GM21515 (cell line): Measurements from ENCODE around the gene F8A1.
"Not testable (repeated sequence)": the region's sequence is repeated elsewhere in the genome, so short reads cannot be mapped to it uniquely, and the experiment has no call there.

Experiments used
- ATAC-seq: cut with Tn5 transposase; IDR thresholded peaks from one replicate; pipeline ENCODE4 v1.9.1; 2021; ENCODE audit not compliant: unreplicated experiment

The F8A1 gene

DNA sequence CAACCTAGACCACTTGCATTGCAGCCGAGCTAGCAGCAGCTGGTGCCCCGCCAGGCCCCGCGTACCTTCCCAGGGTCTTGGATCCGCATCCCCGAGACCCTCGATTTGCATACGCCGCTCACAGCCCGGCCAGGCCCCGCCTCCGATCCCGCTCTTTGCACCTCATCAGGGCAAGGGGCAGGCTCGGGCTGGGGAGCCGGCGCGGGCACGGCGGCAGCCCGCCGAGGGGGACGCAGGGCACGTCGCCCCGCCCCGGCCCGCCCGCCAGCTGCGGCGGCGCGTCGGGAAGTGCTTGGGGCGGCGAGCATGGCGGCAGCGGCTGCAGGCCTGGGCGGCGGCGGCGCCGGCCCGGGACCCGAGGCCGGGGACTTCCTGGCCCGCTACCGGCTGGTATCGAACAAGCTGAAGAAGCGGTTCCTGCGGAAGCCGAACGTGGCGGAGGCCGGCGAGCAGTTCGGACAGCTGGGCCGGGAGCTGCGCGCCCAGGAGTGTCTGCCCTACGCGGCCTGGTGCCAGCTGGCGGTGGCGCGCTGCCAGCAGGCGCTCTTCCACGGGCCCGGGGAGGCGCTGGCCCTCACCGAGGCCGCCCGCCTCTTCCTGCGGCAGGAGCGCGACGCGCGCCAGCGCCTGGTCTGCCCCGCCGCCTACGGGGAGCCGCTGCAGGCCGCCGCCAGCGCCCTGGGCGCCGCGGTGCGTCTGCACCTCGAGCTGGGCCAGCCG, at the start of gene F8A1:
Gene F8A1 (plus strand): TSS at position 287 of the 720 bp plus-strand sequence. CDS start 20 bp downstream, at position 307.
- ATAC-seq: peak; percentile 76

DNA sequence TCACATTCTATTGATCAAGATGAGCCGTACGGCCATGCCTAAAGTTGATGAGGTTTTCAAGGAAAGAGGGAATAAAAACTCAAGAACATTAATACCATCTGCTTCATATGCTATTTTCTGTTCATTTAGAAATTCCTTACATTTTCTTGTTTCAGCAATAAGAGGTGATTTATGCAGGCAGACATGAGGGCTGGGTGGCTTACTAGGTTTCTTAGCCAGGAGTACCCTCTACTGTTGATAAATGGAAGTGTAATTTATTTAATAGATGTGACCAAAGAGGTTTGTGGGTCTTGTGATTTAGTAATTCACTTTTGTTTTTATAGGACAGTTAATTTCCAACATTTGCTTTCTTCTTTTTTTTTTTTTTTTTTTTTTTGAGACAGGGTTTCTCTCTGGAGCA, 45.3 kb upstream of the F8A1 start:
- ATAC-seq: no peak

DNA sequence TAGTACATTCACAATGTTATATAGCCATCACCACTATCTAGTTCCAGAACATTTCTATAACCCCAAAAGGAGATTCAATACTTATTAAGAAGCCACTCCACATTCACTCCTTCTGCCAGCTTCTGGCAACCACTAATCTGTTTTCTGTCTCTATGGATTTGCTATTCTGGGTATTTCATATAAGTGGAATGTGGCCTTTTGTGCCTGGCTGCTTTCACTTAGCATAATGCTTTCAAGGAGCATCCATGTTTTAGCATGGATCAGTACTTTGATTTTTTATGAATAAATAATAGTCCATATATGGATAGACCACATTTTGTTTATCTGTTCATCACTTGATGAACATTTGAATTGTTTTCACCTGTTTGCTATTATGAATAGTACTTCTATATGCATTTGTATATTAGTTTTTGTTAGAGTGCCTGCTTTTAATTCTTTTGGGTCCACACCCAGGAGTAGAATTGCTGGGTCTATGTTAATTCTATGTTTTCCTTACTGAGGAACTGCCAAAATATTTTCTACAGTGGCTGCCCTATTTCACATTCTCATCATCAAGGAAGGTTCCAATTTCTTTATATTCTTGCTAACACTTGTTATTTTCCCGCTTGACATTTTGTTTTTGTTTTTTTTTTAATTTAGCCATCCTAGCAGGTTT, 35.1 kb upstream of the F8A1 start:
- no peak for ATAC-seq

DNA sequence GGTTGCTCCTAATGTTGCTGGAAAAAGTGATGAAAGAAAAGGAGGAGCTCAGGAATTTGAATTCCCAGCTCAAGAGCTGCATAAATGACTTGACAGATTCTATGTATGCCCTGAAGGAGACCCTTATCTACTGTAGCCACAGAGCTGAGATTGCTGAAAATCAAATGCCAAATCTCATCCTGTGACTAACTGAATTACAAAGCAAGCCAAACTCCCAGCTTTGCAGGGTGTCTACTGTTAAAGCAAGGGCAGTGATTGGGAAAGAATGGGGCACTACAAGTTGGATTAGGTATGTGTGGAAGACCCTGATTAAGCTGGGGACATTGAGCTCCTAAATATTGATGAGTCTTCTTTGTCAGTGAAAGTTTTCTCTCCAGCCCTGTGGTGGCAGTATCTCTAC, 30.9 kb upstream of the F8A1 start:
- no peak for ATAC-seq

DNA sequence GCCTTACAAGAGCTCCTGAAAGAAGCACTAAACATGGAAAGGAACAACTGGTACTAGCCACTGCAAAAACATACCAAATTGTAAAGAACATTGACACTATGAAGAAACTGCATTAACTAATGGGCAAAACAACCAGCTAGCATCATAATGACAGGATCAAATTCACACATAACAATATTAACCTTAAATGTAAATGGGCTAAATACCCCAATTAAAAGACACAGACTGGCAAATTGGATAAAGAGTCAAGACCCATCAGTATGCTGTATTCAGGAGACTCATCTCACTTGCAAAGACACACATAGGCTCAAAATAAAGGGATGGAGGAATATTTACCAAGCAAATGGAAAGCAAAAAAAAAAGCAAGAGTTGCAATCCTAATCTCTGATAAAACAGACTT, 17.6 kb upstream of the F8A1 start:
- ATAC-seq: not testable (repeated sequence)

DNA sequence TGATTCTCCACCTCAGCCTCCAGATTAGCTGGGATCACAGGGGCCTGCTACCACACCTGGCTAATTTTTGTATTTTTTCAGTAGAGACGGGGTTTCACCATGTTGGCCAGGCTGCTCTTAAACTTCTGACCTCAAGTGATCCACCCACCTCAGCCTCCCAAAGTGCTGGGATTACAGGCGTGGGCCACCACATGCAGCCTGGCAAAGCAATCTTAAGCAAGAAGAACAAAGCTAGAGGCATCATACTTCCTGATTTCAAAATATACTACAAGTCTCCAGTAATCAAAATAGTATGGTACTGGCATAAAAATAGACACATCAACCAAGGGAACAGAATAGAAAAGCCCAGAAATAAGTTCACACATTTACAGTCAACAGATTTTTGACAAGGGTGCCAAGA, 12.8 kb upstream of the F8A1 start:
- ATAC-seq: no peak

DNA sequence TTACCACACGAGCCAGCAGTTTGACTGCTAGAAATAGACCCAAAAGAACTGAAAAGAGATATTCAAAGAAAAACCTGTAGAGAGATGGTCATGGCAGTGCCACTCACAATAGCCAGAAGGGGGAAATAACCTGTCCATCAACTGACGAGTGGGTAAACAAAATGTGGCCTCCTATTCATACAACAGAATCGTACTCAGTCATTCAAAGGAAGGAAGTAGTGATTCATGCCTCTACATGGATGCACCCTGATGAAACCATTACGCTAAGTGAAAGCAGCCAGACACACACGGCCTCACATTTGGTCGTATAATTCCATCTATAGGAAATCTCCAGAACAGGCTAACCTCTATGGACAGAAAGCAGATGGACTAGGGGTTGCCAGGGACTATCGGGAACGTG, 2.1 kb upstream of the F8A1 start:
- ATAC-seq: not testable (repeated sequence)

DNA sequence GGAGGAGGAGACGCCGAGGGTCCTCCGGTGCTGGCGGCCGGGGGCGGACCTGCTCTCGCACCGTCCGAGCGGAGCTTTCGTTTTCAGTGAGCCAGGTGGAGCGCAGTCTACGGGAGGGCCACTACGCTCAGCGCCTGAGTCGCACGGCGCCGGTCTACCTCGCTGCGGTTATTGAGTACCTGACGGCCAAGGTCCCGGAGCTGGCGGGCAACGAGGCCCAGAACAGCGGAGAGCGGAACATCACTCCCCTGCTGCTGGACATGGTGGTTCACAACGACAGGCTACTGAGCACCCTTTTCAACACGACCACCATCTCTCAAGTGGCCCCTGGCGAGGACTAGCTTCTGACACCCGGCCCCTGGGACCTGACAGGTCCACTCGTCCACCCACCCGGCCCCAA, 1.1 kb upstream of the F8A1 start:
- ATAC-seq: not testable (repeated sequence)

DNA sequence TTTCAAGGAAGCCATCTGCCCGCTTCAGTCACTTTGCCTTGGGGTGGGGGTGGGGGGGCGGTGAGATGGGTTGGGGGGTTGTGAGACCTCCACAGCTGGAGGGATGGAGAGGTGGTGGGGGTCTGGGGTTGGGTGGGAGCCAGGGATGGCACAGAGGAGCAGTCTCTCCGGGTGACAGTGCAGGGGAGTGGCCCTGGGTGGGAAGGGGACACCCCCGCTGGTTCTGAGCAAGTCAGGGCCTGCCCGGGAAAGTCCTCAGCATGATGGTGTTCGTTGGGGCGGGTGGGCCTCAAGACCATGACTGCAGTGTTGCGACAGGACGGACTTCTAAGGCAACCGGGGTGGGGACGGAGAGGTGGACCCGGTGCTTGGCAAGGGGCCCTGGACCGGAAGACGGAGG, 606 bp upstream of the F8A1 start:
- not testable (repeated sequence) for ATAC-seq

DNA sequence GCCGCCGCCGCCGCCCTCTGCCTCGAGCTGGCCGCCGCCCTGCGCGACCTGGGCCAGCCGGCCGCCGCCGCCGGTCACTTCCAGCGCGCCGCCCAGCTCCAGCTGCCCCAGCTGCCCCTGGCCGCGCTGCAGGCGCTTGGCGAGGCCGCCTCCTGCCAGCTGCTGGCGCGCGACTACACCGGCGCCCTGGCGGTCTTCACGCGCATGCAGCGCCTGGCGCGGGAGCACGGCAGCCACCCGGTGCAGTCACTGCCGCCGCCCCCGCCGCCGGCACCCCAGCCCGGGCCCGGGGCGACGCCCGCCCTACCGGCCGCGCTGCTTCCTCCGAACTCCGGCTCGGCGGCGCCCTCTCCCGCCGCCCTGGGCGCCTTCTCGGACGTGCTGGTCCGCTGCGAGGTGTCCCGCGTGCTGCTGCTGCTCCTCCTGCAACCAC, 650 bp downstream of the F8A1 start:
- ATAC-seq: peak; percentile 45

DNA sequence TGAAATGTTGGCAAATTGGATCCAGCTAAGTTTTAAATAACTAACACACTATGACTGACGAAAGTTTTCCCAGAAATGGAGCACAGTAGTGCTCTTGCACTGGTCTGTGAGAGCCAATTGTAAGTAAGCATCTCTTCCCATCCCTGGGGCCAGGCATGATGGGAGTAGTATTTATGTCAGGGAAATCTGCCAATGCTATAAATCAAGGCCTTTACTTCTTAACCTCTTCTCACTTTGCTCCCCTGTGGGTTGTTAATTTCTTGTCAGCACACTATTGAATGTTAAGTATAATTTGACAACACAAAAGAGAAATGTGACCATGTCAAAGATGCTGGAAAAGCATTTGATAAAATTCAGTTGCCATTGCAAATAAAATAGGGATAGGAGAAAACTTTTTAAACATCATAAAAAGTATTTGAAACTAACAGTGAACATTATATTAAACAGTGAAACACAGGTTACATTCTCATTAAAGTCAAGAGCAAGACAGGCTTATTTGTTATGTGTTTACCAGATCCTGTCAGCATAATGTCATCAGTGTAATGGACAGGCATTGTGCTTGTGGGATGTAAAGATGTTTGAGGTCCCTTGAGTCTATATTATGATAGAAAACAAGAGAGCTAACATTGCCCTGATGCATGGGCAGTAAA, 5.0 kb downstream of the F8A1 start:
- ATAC-seq: no peak

DNA sequence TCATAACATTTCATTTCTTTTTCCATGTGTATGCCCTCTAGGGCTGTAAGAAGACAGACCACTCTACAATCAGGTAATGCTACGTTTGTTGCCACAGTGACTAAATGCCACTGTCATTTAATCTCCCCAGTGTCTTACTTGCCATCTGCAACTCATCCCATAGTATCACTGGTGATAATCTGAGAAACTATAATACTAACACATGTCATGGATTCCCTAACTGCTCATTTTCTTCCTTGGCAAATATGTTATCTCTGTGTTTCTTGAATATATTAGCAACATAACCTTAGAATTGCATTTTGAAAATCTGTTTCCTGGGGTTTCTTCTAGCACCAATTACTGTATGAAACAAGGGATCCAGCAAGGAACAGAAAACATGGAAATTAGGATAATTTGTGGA, 6.1 kb downstream of the F8A1 start:
- no peak for ATAC-seq

DNA sequence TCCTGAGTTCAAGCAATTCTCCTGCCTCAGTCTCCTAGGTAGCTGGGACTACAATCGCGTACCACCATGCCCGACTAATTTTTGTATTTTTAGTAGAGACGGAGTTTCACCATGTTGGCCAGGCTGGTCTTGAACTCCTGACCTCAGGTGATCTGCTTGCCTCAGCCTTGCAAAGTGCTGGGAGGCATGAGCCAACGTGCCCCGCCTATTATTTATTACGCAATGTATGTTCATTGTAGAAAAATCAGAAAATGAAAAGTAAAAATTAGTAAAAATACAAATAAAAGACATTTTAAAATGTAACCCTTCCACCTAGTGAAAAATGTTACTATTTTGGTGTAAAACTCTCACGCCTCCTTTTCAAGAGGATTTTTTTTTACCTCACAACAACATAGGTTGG, 14.2 kb downstream of the F8A1 start:
- ATAC-seq: no peak

DNA sequence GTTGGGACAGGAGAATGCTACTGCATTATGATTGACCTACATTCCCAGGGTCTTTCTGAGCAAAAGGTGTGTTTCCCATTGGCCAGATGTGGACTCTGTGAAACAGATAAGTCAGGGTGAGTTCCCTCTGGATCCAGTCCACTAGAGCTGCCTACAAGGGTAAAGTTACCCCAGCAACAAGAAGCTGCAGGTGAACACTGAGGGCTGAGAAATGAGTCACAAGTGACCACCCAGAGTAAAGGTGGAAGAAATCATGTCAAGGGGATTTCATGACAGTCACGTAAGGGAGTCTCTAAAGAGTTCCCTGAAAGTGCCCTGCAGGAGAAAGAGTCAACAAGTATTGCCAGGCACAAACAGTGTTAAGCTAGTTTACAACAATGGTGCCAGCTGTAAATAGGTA, 16.3 kb downstream of the F8A1 start:
- ATAC-seq: no peak

DNA sequence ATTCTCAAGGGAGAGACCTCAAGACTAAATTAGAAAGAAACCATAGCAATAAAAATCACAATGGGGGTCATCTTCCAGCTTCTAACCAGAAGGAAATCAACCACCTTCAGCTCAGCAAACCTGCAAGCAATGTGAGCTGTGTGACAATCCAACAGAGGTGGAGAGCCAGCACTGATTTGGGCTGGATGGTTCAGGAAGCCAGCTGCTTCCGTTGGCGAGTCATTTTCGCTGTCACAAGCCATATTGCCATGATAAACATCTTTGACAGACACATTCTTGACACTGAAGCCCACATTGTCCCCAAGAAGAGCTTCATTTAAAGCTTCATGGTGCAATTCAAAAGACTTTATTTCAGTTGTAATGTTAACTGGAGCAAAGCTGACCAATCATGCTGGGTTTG, 22.7 kb downstream of the F8A1 start:
- no peak for ATAC-seq

DNA sequence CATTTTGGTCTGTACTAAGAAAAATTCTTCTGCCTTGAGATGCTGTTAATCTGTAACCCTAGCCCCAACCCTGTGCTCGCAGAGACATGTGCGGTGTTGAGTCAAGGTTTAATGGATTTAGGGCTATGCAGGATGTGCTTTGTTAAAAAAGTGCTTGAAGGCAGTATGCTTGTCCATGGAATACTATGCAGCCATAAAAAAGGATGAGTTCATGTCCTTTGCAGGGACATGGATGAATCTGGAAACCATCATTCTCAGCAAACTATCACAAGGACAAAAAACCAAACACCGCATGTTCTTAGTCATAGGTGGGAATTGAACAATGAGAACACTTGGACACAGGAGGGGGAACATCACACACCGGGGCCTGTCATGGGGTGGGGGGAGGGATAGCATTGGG, 23.9 kb downstream of the F8A1 start:
- not testable (repeated sequence) for ATAC-seq

DNA sequence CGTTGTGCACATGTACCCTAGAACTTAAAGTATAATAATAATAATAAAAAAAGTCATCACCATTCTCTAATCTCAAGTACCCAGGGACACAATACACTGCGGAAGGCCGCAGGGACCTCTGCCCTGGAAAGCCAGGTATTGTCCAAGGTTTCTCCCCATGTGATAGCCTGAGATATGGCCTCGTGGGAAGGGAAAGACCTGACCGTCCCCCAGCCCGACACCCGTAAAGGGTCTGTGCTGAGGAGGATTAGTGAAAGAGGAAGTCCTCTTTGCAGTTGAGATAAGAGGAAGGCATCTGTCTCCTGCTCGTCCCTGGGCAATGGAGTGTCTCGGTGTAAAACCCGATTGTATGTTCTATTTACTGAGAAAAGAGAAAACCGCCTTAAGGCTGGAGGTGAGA, 24.4 kb downstream of the F8A1 start:
- ATAC-seq: not testable (repeated sequence)

DNA sequence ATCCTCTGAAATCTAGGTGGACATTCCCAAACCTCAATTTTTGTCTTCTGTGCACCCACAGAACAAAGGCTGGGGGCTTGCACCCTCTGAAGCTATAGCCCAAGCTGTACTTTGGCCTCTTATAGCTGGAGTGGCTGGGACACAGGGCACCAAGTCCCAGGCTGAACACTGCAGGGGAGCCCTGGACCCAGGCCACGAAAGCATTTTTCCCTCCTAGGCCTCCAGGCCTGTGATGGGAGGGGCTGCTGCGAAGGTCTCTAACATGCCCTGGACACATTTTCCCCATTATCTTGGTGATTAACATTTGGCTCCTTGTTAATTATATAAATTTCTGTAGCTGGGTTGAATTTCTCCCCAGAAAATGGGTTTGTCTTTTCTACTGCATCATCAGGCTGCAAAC, 27.9 kb downstream of the F8A1 start:
- no peak for ATAC-seq

DNA sequence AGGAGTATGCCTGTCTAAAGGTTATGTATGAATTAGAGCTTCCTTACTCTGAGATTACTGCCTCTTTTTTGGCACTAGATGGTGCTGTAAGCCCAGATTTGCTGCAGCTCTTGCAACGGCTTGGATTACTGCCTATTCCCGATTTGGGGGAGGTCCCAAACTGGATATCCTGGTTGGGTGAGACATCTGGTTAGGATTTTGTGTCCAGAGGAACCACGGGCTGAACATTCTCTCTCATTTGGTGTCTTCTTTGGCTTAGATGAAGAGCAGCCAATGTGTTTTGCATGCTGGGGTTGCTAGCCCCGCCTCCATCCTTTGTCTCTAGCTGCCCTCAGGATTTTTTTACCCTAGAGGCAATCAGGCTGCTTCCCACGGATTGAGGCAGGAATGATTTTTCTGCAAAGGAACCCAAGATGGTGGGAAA, 31.9 kb downstream of the F8A1 start:
- ATAC-seq: no peak

DNA sequence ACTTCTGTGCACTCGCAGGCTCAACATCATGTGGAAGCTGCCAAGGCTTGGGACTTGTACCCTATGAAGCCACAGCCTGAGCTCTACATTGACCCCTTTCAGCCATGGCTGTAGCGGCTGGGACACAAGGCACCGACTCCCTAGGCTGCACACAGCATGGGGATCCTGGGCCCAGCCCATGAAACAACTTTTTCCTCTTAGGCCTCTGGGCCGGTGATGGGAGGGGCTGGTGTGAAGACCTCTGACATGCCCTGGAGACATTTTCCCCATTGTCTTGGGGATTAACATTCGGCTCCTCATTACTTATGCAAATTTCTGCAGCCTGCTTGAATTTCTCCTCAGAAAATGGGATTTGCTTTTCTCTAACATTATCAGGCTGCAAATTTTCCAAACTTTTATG, 38.6 kb downstream of the F8A1 start:
- not testable (repeated sequence) for ATAC-seq
